HFFc6 (cell line): ENCODE results near the gene DCAF15. TPM values are rescaled to one million over a fixed set of nuclear protein-coding genes. Genes with fewer than 3 reads are reported as not detected.
A peak's percentile ranks its signal among the peaks of the same experiment; 100 is the strongest.

ENCODE experiments used
- DNase-seq: peaks from one replicate; pipeline ENCODE4 v3.0.0-alpha.2; 2018
- H3K27ac Mint-ChIP-seq: 2 replicates; pipeline ENCODE4 v1.8.0; 2020; ENCODE audit warnings: mild to moderate bottlenecking, mixed read lengths
- H3K27me3 Mint-ChIP-seq: 2 replicates; pipeline ENCODE4 v1.8.0; 2021; ENCODE audit warnings: mild to moderate bottlenecking, moderate library complexity, mixed read lengths; ENCODE audit not compliant: insufficient read depth
- H3K36me3 Mint-ChIP-seq: 2 replicates; pipeline ENCODE4 v1.8.0; 2021; ENCODE audit warnings: low read depth, mixed read lengths
- H3K4me1 Mint-ChIP-seq: 2 replicates; pipeline ENCODE4 v1.8.0; 2020; ENCODE audit warnings: low read depth, mixed read lengths
- H3K4me3 Mint-ChIP-seq: 2 replicates; pipeline ENCODE4 v1.8.0; 2020; ENCODE audit warnings: mild to moderate bottlenecking, moderate library complexity, mixed read lengths
- H3K9me3 Mint-ChIP-seq: 2 replicates; pipeline ENCODE4 v1.8.0; 2020; ENCODE audit warnings: mild to moderate bottlenecking, mixed read lengths
- CTCF ChIP-seq: fragments of 200-600 bp; sonication (generic); IDR thresholded peaks from 2 replicates; pipeline ENCODE4 v1.5.0; 2021; ENCODE audit warnings: antibody characterized with exemption, mild to moderate bottlenecking
- total RNA-seq, 6 experiments: library from RNA; stranded (reverse); fragmentation: NEBNext Ultra II Directional; extraction: Animal tissue kit (Norgen Biotek cat#: 25700); gene quantifications; 2 replicates in 1 of 6; 3 replicates in 5 of 6; pipeline ENCODE4 v1.2.3, GENCODE V29; 2021

The DCAF15 gene
- total RNA-seq, 6 experiments from 2014 or later = 19.9 to 29.0 (median 26.5) TPM

- Mint-ChIP-seq H3K36me3 (peaks cover 10% of the 10 kb centered on the region), H3K4me3 (no peak overlapping the region), H3K4me1 (peaks cover 10% of the 10 kb centered on the region), H3K27ac (no peak overlapping the region), H3K27me3 (no peaks in the 10 kb centered on the region; the same call in 1 of the 2 replicates), H3K9me3 (no peaks in the 10 kb centered on the region)
- no peak for TF ChIP-seq CTCF
- no peak for DNase-seq
Observed at GRCh38 chr19:13961826-13962698, 9.8 kb downstream of the DCAF15 start.

GRCh38 chr19:13962699-13963602 lies 10.6 kb downstream of the DCAF15 start:
- no peak overlapping the region for H3K27ac Mint-ChIP-seq
- no peaks in the 10 kb centered on the region; the same call in 1 of the 2 replicates for H3K27me3 Mint-ChIP-seq
- no peak for TF ChIP-seq CTCF
- peaks cover 10% of the 10 kb centered on the region for H3K4me1 Mint-ChIP-seq
- DNase-seq = no peak
- H3K36me3 Mint-ChIP-seq = peaks cover 9% of the 10 kb centered on the region
- H3K9me3 Mint-ChIP-seq = no peaks in the 10 kb centered on the region
- H3K4me3 Mint-ChIP-seq = no peak overlapping the region

- H3K36me3 Mint-ChIP-seq = peaks cover 5% of the 10 kb centered on the region
- H3K27ac Mint-ChIP-seq = no peak overlapping the region
- TF ChIP-seq CTCF = no peak
- no peak for DNase-seq
- H3K4me3 Mint-ChIP-seq = no peak overlapping the region
- H3K4me1 Mint-ChIP-seq = peaks cover 10% of the 10 kb centered on the region
- no peaks in the 10 kb centered on the region for H3K9me3 Mint-ChIP-seq
- H3K27me3 Mint-ChIP-seq = no peaks in the 10 kb centered on the region
Observed at GRCh38 chr19:13963603-13964105, 11.3 kb downstream of the DCAF15 start.

- H3K4me3 Mint-ChIP-seq = no peak overlapping the region
- DNase-seq = peak; percentile 51
- no peaks in the 10 kb centered on the region for H3K9me3 Mint-ChIP-seq
- H3K27ac Mint-ChIP-seq = no peak overlapping the region
- no peaks in the 10 kb centered on the region; the same call in 1 of the 2 replicates for H3K27me3 Mint-ChIP-seq
- peaks cover 10% of the 10 kb centered on the region for H3K4me1 Mint-ChIP-seq
- TF ChIP-seq CTCF = no peak
- H3K36me3 Mint-ChIP-seq = peaks cover 9% of the 10 kb centered on the region
Observed at GRCh38 chr19:13964776-13965175, 12.5 kb downstream of the DCAF15 start.

GRCh38 chr19:13965377-13965896 lies 13.1 kb downstream of the DCAF15 start:
- peaks cover 10% of the 10 kb centered on the region for H3K4me1 Mint-ChIP-seq
- H3K4me3 Mint-ChIP-seq = no peak overlapping the region
- H3K36me3 Mint-ChIP-seq = peaks cover 9% of the 10 kb centered on the region
- no peak for TF ChIP-seq CTCF
- no peaks in the 10 kb centered on the region; the same call in 1 of the 2 replicates for H3K27me3 Mint-ChIP-seq
- H3K27ac Mint-ChIP-seq = no peak overlapping the region
- DNase-seq = no peak
- H3K9me3 Mint-ChIP-seq = no peaks in the 10 kb centered on the region
